Gastrocnemius medialis (tissue), 4 donors: ENCODE results near the gene BCOR. TPM values are rescaled to one million over a fixed set of nuclear protein-coding genes. Genes with fewer than 3 reads are reported as not detected.

Experiments
- ATAC-seq, 2 donors: fragments of 150-250 bp; one replicate each; pipeline ENCODE4 v1.9.1; 2016
- DNase-seq, 2 donors: peaks; one replicate each; pipeline ENCODE4 v3.0.0-alpha.2; 2019
- H3K27ac ChIP-seq, 4 donors: fragments of 200-600 bp; sonication (generic); 1 replicate in 1 of 4; 2 replicates in 3 of 4; pipeline ENCODE4 v1.5.1; 2016 to 2018; ENCODE audit warnings: mild to moderate bottlenecking in 2 of 4, moderate library complexity in 1 of 4
- H3K27me3 ChIP-seq, 3 donors: fragments of 200-600 bp; sonication (generic) in 2 of 3; 1 replicate in 1 of 3; 2 replicates in 2 of 3; pipeline versions ENCODE4 v1.5.1 to v1.6.0; 2016 to 2019; ENCODE audit warnings: mild to moderate bottlenecking in 1 of 3, moderate library complexity in 1 of 3
- H3K36me3 ChIP-seq, 2 donors: fragments of 200-600 bp; sonication (generic) in 1 of 2; one replicate each; pipeline ENCODE4 v1.5.1; 2017 to 2018
- H3K4me1 ChIP-seq, 2 donors: fragments of 200-600 bp; sonication (generic) in 1 of 2; one replicate each; pipeline ENCODE4 v1.5.1; 2016 to 2017; ENCODE audit warnings: mild to moderate bottlenecking in 2 of 2
- H3K4me3 ChIP-seq, 4 donors: fragments of 200-600 bp; sonication (generic) in 3 of 4; 1 replicate in 1 of 4; 2 replicates in 3 of 4; pipeline ENCODE4 v1.5.1; 2016 to 2019; ENCODE audit warnings: mild to moderate bottlenecking in 2 of 4
- H3K9me3 ChIP-seq, 3 donors: fragments of 200-600 bp; sonication (generic) in 2 of 3; 1 replicate in 1 of 3; 2 replicates in 2 of 3; pipeline ENCODE4 v1.5.1; 2016 to 2019
- POLR2A ChIP-seq, 2 donors: fragments of 450-650 bp; IDR thresholded peaks; one replicate each; pipeline ENCODE4 v1.6.1; 2017; ENCODE audit warnings: antibody characterized with exemption in 2 of 2, mild to moderate bottlenecking in 2 of 2, moderate library complexity in 2 of 2
- in situ Hi-C, 4 donors: fragments of 200-750 bp; cut with MboI; loops; one replicate each; pipeline versions ENCODE4 v1.15.0 to v1.8.0; 2017; ENCODE audit warnings: low sequenced_read_pairs in 4 of 4
- intact Hi-C: fragments of 100-400 bp; cut with DNase I; formaldehyde crosslinking; loops from one replicate; pipeline ENCODE4 v1.15.1; 2023; ENCODE audit warnings: low total_unique reads
- total RNA-seq, 4 donors: library from RNA; depleted of rRNA; stranded (reverse); fragments of >200 nt; gene quantifications; one replicate each; pipeline versions ENCODE4 v1.1.0 to v1.2.3, GENCODE V29; 2016
- TF ChIP-seq, protein P1 (sequence below), 5 experiments: fragments of 450-650 bp in 3 of 5; fragments of 200-600 bp in 2 of 5; sonication (generic) in 2 of 5; IDR thresholded peaks in 4 of 5; conservative IDR thresholded peaks in 1 of 5; 1 replicate in 4 of 5; 2 replicates in 1 of 5; pipeline ENCODE4 v1.5.1; 2016 to 2019; ENCODE audit warnings: antibody characterized with exemption in 5 of 5, mild to moderate bottlenecking in 3 of 5, moderate library complexity in 3 of 5

Gene BCOR
- total RNA-seq, 4 donors from 2014 or later = 6.5 to 43.8 (median 18.4) TPM

DNA sequence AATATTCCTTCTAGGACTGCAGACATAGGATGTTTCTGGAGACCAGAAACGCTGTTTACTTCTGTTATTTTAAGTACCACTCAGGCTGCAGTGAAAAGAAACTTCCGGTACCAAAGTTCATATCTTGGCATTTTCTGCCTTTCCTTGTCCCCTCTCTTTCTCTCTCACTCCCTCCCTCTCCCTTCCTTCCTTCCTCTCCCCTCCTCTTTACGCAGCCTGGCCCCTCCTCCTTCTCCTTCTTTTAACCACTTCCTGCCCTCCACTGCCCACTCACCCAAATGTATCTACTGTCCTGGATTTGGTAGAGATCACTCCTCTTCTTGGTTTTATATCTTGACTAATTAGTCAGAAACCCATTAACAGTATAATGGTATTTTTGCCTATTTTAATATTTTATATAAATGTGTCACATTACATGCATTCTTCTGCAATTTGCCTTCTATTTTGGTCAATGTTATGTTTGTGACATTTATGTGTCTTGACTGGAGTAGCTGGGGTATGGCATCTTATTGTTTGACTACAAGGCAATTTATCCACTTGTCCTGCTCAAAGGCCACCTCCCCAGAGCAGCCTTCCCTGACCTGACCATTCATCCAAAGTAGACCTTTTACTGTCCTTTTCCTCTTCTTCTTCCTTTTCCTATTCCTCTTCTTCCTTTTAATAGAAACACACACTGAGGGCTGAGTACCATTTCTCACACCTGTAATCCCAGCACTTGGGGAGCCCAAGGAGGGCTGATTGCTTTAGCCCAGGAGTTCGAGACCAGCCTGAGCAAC, 56.9 kb downstream of the BCOR start:
- TF ChIP-seq, protein P1, sequence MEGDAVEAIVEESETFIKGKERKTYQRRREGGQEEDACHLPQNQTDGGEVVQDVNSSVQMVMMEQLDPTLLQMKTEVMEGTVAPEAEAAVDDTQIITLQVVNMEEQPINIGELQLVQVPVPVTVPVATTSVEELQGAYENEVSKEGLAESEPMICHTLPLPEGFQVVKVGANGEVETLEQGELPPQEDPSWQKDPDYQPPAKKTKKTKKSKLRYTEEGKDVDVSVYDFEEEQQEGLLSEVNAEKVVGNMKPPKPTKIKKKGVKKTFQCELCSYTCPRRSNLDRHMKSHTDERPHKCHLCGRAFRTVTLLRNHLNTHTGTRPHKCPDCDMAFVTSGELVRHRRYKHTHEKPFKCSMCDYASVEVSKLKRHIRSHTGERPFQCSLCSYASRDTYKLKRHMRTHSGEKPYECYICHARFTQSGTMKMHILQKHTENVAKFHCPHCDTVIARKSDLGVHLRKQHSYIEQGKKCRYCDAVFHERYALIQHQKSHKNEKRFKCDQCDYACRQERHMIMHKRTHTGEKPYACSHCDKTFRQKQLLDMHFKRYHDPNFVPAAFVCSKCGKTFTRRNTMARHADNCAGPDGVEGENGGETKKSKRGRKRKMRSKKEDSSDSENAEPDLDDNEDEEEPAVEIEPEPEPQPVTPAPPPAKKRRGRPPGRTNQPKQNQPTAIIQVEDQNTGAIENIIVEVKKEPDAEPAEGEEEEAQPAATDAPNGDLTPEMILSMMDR (IDR thresholded peaks at IDR 0.05 in 4 of 5, conservative IDR thresholded peaks at IDR 0.05 in 1 of 5) = no peak
- no peak for TF ChIP-seq POLR2A (IDR thresholded peaks at IDR 0.05)
- no peaks in the 10 kb centered on the region for H3K4me1 ChIP-seq
- peaks cover 0 to 3% (median 0%) of the 10 kb centered on the region in 3 donors for H3K27me3 ChIP-seq
- in situ Hi-C loops = no loop called here
- H3K9me3 ChIP-seq = peaks cover 0 to 7% (median 4%) of the 10 kb centered on the region in 3 donors
- ATAC-seq (no peak), DNase-seq (no peak)
- H3K4me3 ChIP-seq = no peak overlapping the region
- no peak overlapping the region for H3K27ac ChIP-seq
- no peaks in the 10 kb centered on the region for H3K36me3 ChIP-seq
- intact Hi-C loops = no loop called here

GRCh38 chrX:40039887-40040286, 57.9 kb downstream of the BCOR start:
- TF ChIP-seq, protein P1 (IDR thresholded peaks at IDR 0.05 in 4 of 5, conservative IDR thresholded peaks at IDR 0.05 in 1 of 5) = no peak
- no peak for TF ChIP-seq POLR2A (IDR thresholded peaks at IDR 0.05)
- intact Hi-C loops (no loop called here), in situ Hi-C loops (no loop called here)
- H3K4me1 ChIP-seq = no peaks in the 10 kb centered on the region
- no peak for DNase-seq
- no peak overlapping the region for H3K27ac ChIP-seq
- H3K9me3 ChIP-seq = peaks cover 0 to 7% (median 4%) of the 10 kb centered on the region in 3 donors
- no peaks in the 10 kb centered on the region for H3K36me3 ChIP-seq
- peaks cover 0 to 3% (median 0%) of the 10 kb centered on the region in 3 donors for H3K27me3 ChIP-seq
- no peak for ATAC-seq
- no peak overlapping the region for H3K4me3 ChIP-seq

GRCh38 chrX:40037367-40037766, 60.4 kb downstream of the BCOR start:
- intact Hi-C loops = no loop called here
- H3K27me3 ChIP-seq = peaks cover 0 to 3% (median 0%) of the 10 kb centered on the region in 3 donors
- in situ Hi-C loops = no loop called here
- no peaks in the 10 kb centered on the region for H3K4me1 ChIP-seq
- no peaks in the 10 kb centered on the region for H3K36me3 ChIP-seq
- no peak overlapping the region for H3K27ac ChIP-seq
- no peak for DNase-seq
- ATAC-seq = no peak
- peaks cover 0 to 7% (median 4%) of the 10 kb centered on the region in 3 donors for H3K9me3 ChIP-seq
- no peak overlapping the region for H3K4me3 ChIP-seq
- no peak for TF ChIP-seq POLR2A (IDR thresholded peaks at IDR 0.05)
- TF ChIP-seq, protein P1 (IDR thresholded peaks at IDR 0.05 in 4 of 5, conservative IDR thresholded peaks at IDR 0.05 in 1 of 5) = no peak

GRCh38 chrX:40035726-40036125, 62.0 kb downstream of the BCOR start:
- Histone ChIP-seq H3K27me3 (peaks cover 0 to 3% (median 0%) of the 10 kb centered on the region in 3 donors), H3K4me3 (no peak overlapping the region), H3K36me3 (no peaks in the 10 kb centered on the region), H3K9me3 (peaks cover 0 to 7% (median 4%) of the 10 kb centered on the region in 3 donors), H3K4me1 (no peaks in the 10 kb centered on the region), H3K27ac (no peak overlapping the region)
- DNase-seq = no peak
- intact Hi-C loops (no loop called here), in situ Hi-C loops (no loop called here)
- TF ChIP-seq, protein P1 (IDR thresholded peaks at IDR 0.05 in 4 of 5, conservative IDR thresholded peaks at IDR 0.05 in 1 of 5) = no peak
- TF ChIP-seq POLR2A (IDR thresholded peaks at IDR 0.05) = no peak
- ATAC-seq = no peak
